HEK293T (cell line): ENCODE measurements around the gene ADPRM.

Experiments used
- CTCF ChIA-PET: fragments of 350-600 bp; formaldehyde crosslinking; extraction: SDS; loops from one replicate; lab custom pipeline; 2021; ENCODE audit warnings: antibody characterized with exemption, inconsistent platforms; lab: Yijun Ruan, JAX
- POLR2A ChIA-PET: fragments of 350-600 bp; formaldehyde crosslinking; extraction: SDS; loops from one replicate; lab custom pipeline; 2020; ENCODE audit warnings: antibody characterized with exemption, inconsistent platforms; lab: Yijun Ruan, JAX
- DNase-seq: peaks from one replicate; pipeline ENCODE4 v3.0.0; 2012; ENCODE audit warnings: mixed read lengths; ENCODE audit errors: extremely low spot score
- ARNT ChIP-seq: fragments of 450-650 bp; IDR thresholded peaks from 2 replicates; pipeline ENCODE4 v1.6.1; 2017; ENCODE audit warnings: mild to moderate bottlenecking
- BHLHE40 ChIP-seq: fragments of 450-650 bp; IDR thresholded peaks from 2 replicates; pipeline ENCODE4 v1.6.1; 2016; ENCODE audit warnings: mild to moderate bottlenecking, moderate library complexity, borderline replicate concordance
- CTBP1 ChIP-seq: fragments of 450-650 bp; IDR thresholded peaks from 2 replicates; pipeline ENCODE4 v1.6.1; 2016; ENCODE audit warnings: borderline replicate concordance
- ELF4 ChIP-seq: fragments of 450-650 bp; IDR thresholded peaks from 2 replicates; pipeline ENCODE4 v1.6.1; 2017; ENCODE audit warnings: antibody characterized with exemption
- FOXA1 ChIP-seq: fragments of 450-650 bp; IDR thresholded peaks from 2 replicates; pipeline ENCODE4 v1.6.1; 2016; ENCODE audit warnings: mild to moderate bottlenecking
- FOXK2 ChIP-seq: fragments of 450-650 bp; IDR thresholded peaks from 2 replicates; pipeline ENCODE4 v1.6.1; 2016; ENCODE audit warnings: mild to moderate bottlenecking
- FOXM1 ChIP-seq: fragments of 450-650 bp; IDR thresholded peaks from 2 replicates; pipeline ENCODE4 v1.6.1; 2017; ENCODE audit warnings: mild to moderate bottlenecking, borderline replicate concordance
- HDGF ChIP-seq: fragments of 450-650 bp; IDR thresholded peaks from 2 replicates; pipeline ENCODE4 v1.6.1; 2017; ENCODE audit warnings: antibody characterized with exemption, borderline replicate concordance
- L3MBTL2 ChIP-seq: fragments of 450-650 bp; conservative IDR thresholded peaks from 2 replicates; pipeline ENCODE4 v1.6.1; 2016; ENCODE audit warnings: mild to moderate bottlenecking
- LEF1 ChIP-seq: fragments of 450-650 bp; IDR thresholded peaks from 2 replicates; pipeline ENCODE4 v1.6.1; 2017; ENCODE audit warnings: mild to moderate bottlenecking, borderline replicate concordance
- NFRKB ChIP-seq: fragments of 450-650 bp; IDR thresholded peaks from 2 replicates; pipeline ENCODE4 v1.6.1; 2016; ENCODE audit warnings: mild to moderate bottlenecking, moderate library complexity
- SP1 ChIP-seq: fragments of 450-650 bp; IDR thresholded peaks from 2 replicates; pipeline ENCODE4 v1.6.1; 2017
- SUZ12 ChIP-seq: fragments of 450-650 bp; IDR thresholded peaks from 2 replicates; pipeline ENCODE4 v1.6.1; 2016; ENCODE audit warnings: mild to moderate bottlenecking
- TARDBP ChIP-seq: fragments of 450-650 bp; IDR thresholded peaks from 2 replicates; pipeline ENCODE4 v1.6.1; 2016
- ZNF384 ChIP-seq: fragments of 450-650 bp; IDR thresholded peaks from 2 replicates; pipeline ENCODE4 v1.6.1; 2016
- TF ChIP-seq, protein P1 (sequence below): fragments of 450-650 bp; IDR thresholded peaks from 2 replicates; pipeline ENCODE4 v1.6.1; 2016

Gene ADPRM

DNA sequence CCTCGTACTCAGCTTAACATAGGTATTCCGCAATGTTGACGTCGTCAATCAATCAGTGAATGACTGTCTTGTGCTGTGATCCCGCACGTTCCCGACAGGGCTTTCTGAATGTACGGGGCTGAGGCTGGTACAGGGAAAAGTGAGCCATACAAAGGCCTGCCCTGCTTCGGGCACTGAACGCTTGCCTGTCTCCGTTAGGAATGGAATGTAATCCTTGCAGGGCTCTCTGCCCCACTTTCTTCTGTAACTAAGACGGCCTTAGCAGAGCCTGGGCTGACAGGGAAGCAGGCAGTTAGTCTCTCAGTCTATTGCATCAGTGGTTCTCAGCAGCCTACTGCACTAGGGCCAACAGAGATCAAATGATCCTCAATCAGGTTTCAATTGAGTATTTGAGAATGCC is 24.1 kb upstream of the ADPRM start:
- TF ChIP-seq FOXM1 (no peak), SP1 (no peak), FOXK2 (no peak), SUZ12 (no peak), ELF4 (no peak), LEF1 (no peak), L3MBTL2 (no peak), BHLHE40 (no peak), TARDBP (no peak), HDGF (no peak), FOXA1 (no peak), ARNT (no peak), ZNF384 (no peak)
- TF ChIP-seq, protein P1, sequence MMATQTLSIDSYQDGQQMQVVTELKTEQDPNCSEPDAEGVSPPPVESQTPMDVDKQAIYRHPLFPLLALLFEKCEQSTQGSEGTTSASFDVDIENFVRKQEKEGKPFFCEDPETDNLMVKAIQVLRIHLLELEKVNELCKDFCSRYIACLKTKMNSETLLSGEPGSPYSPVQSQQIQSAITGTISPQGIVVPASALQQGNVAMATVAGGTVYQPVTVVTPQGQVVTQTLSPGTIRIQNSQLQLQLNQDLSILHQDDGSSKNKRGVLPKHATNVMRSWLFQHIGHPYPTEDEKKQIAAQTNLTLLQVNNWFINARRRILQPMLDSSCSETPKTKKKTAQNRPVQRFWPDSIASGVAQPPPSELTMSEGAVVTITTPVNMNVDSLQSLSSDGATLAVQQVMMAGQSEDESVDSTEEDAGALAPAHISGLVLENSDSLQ: no peak
- ChIA-PET CTCF (no interaction called here), POLR2A (no interaction called here)
- DNase-seq: no peak

DNA sequence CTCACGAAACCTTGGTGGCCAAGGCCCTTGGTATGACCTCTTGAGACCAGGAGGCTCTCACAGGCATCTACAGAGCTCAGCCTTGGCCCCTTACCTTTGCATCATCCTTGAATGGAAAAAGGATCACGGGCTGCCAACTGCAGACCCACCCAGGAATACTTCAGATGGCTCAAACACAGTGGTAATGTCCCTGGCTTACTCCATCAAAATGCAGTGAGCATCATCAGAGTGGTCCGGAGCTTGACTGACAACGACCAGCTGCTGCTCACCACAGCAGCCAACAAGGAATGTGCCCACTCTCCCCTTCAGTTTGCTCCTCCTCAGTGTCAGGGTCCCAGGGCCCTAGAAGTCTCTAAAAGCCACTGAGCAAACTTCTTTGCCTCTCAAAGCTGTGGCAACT is 22.7 kb upstream of the ADPRM start:
- DNase-seq: no peak
- TF ChIP-seq SP1: no peak
- no peak for TF ChIP-seq L3MBTL2
- no peak for TF ChIP-seq CTBP1
- no peak for TF ChIP-seq TARDBP
- TF ChIP-seq BHLHE40: no peak
- TF ChIP-seq, protein P1: no peak
- TF ChIP-seq SUZ12: no peak
- TF ChIP-seq FOXM1: no peak
- TF ChIP-seq ZNF384: no peak
- no peak for TF ChIP-seq ELF4
- no peak for TF ChIP-seq LEF1
- ChIA-PET CTCF (no interaction called here), POLR2A (no interaction called here)

- CTCF ChIA-PET: no interaction called here
- POLR2A ChIA-PET: no interaction called here
- TF ChIP-seq ELF4 (no peak), ARNT (no peak), FOXK2 (no peak), LEF1 (no peak), TARDBP (no peak), NFRKB (no peak), FOXM1 (no peak), L3MBTL2 (no peak), SUZ12 (no peak), FOXA1 (no peak), SP1 (no peak), CTBP1 (no peak), HDGF (no peak), ZNF384 (no peak), BHLHE40 (no peak)
- TF ChIP-seq, protein P1: no peak
- no peak for DNase-seq
Observed at GRCh38 chr17:10681866-10682446, 15.4 kb upstream of the ADPRM start.

GRCh38 chr17:10683853-10684252 is 13.5 kb upstream of the ADPRM start:
- ChIA-PET POLR2A (no interaction called here), CTCF (interaction anchor here (0.6 to 1.8 kb wide), 2 partner anchors 37 to 52 kb away, joined by 3 to 6 read pairs; no protein-coding TSS in a partner anchor)
- TF ChIP-seq L3MBTL2 (no peak), CTBP1 (no peak), SUZ12 (no peak)
- DNase-seq: peak; percentile 33

- no peak for DNase-seq
- TF ChIP-seq, protein P1: no peak
- TF ChIP-seq L3MBTL2 (no peak), ZNF384 (no peak), FOXA1 (no peak), ARNT (no peak), LEF1 (no peak), SP1 (no peak), FOXM1 (no peak), CTBP1 (no peak), SUZ12 (no peak), HDGF (no peak), NFRKB (no peak), BHLHE40 (no peak), ELF4 (no peak), TARDBP (no peak), FOXK2 (no peak)
- CTCF ChIA-PET: no interaction called here
- POLR2A ChIA-PET: no interaction called here
Observed at GRCh38 chr17:10687499-10687898, 9.9 kb upstream of the ADPRM start.
